HL-60 (cell line): ENCODE results near the gene EMILIN1.

Experiments
- DNase-seq, 2 experiments: peaks; one replicate each; pipeline ENCODE4 v3.0.0-alpha.2; 2010 to 2020; ENCODE audit warnings: low read depth in 1 of 2, low spot score in 1 of 2
- H3K27ac ChIP-seq: fragments of 250-450 bp; sonication (Bioruptor Pico); replicated peaks from 2 replicates; pipeline ENCODE4 v1.5.1; 2020; ENCODE audit warnings: mild to moderate bottlenecking, moderate library complexity
- H3K27me3 ChIP-seq: fragments of 250-450 bp; sonication (Bioruptor Pico); 2 replicates; pipeline ENCODE4 v1.5.1; 2021; ENCODE audit warnings: mild to moderate bottlenecking, moderate library complexity; ENCODE audit not compliant: insufficient read depth, poor library complexity, severe bottlenecking
- H3K4me3 ChIP-seq: replicated peaks from 2 replicates; pipeline ENCODE4 v1.5.1; 2011; ENCODE audit warnings: mild to moderate bottlenecking, control low read depth, low read length; ENCODE audit not compliant: insufficient read depth
- CTCF ChIP-seq: IDR thresholded peaks from one replicate; pipeline ENCODE4 v1.5.1; 2011; ENCODE audit warnings: low read length, control low read depth, inconsistent platforms; ENCODE audit not compliant: insufficient read depth
- GABPA ChIP-seq: IDR thresholded peaks from 2 replicates; pipeline ENCODE4 v1.6.1; 2012; ENCODE audit warnings: low read depth
- POLR2AphosphoS5 ChIP-seq: IDR thresholded peaks from 2 replicates; pipeline ENCODE4 v1.6.1; 2012; ENCODE audit warnings: low read depth
- REST ChIP-seq: IDR thresholded peaks from 2 replicates; pipeline ENCODE4 v1.6.1; 2012; ENCODE audit warnings: low read depth; ENCODE audit not compliant: insufficient replicate concordance
- SPI1 ChIP-seq: IDR thresholded peaks from 2 replicates; pipeline ENCODE4 v1.6.1; 2012; ENCODE audit warnings: low read depth, mild to moderate bottlenecking, borderline replicate concordance

Gene EMILIN1

DNA sequence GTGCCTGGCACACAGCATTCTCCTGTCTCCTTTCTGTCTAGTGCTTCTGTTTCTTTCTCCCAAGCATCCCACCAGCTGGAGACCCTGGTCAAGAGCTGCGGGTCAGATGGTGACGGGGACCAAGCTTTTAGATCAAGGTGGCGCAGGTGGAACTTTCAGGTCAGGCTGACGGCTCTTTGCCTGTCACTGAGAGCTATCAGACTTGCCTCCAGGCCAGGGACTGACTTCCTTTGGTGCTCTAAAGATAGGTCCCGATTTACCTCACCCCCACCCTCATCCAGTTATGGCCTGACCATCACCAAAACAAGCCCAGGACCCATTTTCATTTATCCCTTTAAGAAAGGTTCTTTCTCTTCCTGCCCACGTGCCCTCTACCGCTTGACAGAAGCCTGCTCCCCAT lies 1.2 kb upstream of the EMILIN1 start:
- H3K27ac ChIP-seq, result no peak overlapping the region
- H3K4me3 ChIP-seq, result no peak overlapping the region
- DNase-seq, result no peak
- TF ChIP-seq CTCF (no peak), POLR2AphosphoS5 (no peak), SPI1 (no peak), REST (no peak), GABPA (no peak)
- H3K27me3 ChIP-seq, result no peaks in the 10 kb centered on the region

DNA sequence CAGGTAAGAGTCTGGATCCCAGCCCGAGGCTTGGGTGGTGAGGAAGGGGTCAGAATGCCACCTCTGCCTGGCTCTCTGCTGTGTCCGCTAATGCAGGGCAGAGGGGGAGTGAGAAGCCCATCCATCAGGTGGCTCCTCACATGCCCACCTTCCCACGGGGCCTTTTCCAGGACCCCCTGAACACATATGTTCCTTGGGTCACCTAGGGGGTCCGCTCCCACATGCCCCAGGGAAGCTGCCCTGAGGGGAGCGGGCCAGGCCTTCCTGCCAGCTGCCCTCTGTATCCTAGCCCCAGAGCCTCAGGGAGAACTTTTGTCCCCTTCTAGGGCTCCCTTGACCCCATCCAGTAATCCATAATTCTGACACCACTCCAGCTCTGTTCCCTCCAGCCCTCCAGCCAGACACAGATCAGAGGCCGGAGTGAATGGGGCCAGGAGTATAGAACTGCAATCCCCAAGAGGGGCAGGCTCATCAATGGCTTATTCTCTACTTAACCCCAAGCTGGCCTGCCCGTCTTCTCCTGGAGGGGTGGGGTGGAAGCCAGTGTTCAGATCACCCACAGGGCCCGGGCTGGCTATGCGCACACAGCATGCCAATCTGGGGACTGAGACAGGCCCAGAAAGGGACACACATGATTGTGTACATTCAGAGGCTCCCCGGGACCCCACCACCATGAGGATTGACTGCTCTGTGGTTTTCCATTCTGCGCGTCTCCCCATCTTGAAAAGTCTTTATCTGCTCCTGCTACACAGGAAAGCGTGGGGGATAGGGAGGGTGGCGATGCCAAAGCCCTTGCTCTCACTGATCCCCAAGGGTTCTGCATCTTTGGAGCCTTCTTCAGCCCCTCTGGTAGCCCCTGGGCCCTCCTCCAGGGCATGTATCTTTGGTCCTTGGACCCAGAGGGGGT lies 1.1 kb downstream of the EMILIN1 start:
- Histone ChIP-seq H3K27ac (no peak overlapping the region), H3K27me3 (no peaks in the 10 kb centered on the region), H3K4me3 (no peak overlapping the region)
- DNase-seq, result no peak
- no peak for TF ChIP-seq GABPA
- TF ChIP-seq POLR2AphosphoS5, result no peak
- no peak for TF ChIP-seq REST
- no peak for TF ChIP-seq CTCF
- TF ChIP-seq SPI1, result no peak

- Histone ChIP-seq H3K27ac (no peak overlapping the region), H3K27me3 (no peaks in the 10 kb centered on the region), H3K4me3 (no peak overlapping the region)
- TF ChIP-seq GABPA, result no peak
- TF ChIP-seq REST, result no peak
- TF ChIP-seq SPI1, result no peak
- no peak for TF ChIP-seq POLR2AphosphoS5
- TF ChIP-seq CTCF, result no peak
- no peak for DNase-seq
Observed at GRCh38 chr2:27080140-27080469, 1.7 kb downstream of the EMILIN1 start.
